Inflammatory macrophage treated with lipopolysaccharide for 4 hours (primary cell): ENCODE data around the gene THSD4.
A peak's percentile ranks its signal among the peaks of the same experiment; 100 is the strongest.

ENCODE experiments used
- DNase-seq: peaks from one replicate; pipeline ENCODE4 v3.0.0-alpha.2; 2020

THSD4 gene

DNA sequence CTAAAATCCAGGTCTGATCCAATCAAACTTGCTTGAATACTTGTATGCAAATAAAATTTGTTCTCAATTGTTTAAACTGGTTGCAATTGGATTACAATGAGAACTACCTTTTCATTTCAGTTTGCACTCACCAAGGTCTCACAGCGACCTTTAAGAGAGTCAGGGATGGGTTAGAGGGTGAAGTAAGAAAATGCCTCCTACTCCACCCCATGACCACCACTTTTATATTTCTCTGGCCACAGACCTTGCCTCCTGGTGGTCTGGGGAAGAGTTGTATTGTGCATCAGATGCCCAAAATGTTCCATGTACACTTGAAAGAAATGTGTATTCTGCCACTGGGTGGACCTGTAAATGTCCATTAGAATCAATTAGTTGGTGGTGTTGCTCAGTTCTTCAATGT lies 16.4 kb upstream of the THSD4 start:
- no peak for DNase-seq

DNA sequence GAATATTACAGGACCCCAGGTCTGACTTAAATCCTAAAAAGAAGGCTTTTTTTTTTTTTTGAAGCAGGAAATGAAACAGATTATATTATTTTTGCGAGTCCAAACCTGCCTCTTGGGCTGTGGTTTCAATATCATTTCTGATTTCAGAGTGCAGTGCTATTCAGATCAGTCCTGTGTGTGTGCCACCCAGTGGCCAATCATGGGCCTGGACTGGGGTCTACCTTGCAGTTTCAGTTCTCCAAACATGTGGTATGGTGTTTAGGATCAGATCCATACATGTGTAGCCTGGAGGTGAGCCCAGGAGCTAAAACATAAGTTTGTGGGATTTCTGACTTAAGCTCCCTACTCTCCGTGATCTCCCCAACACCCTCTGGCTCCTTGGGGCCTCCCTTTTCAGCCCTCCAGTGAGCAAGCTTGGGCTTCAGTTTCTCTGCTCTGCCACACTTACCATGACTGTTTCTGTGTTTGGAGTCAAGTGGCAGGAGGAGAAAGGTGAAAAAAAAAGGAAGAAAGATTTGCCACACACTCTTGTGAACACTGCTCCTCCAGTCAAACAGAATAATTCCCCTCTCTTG lies 12.1 kb upstream of the THSD4 start:
- DNase-seq, result no peak

DNA sequence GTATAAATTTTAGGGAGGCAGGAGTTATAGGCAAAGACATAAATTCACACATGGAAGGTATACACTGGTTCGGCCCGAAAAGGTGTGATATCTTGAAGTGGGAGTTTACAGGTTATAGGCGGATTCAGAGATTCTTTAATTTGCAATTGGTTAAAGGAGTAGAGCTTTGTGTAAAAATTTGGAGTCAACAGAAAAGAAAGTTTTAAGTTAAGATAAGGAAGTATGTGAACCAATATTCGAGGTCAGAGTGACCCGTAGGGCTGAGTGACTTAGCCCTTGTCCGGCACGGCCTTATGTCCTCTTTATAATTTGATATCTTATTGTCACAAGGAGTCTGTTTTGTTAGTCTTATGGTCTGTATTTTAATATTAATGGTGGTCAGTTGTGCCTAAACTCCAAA lies 10.6 kb upstream of the THSD4 start:
- DNase-seq, result no peak

- DNase-seq, result no peak
These were observed 9.8 kb upstream of the THSD4 start for GRCh38 chr15:71105444-71105843.

GRCh38 chr15:71106802-71107500 lies 8.3 kb upstream of the THSD4 start:
- peak; percentile 18 for DNase-seq

DNA sequence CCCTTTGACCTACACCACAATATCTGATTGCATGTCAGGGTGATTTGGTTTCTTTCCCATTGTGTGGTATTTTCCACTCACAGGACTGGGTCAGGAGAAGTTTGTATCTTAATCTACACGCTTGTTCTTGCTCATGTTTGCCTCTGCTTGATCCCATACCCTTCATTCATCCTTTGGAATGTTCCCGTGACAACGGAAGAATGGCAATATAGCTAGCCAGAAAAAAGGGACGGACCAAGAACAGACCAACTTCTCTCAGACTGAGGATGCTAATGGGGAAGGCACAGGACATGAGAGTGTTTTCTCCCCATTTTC lies 7.8 kb upstream of the THSD4 start:
- DNase-seq, result no peak

GRCh38 chr15:71109130-71109529 lies 6.1 kb upstream of the THSD4 start:
- no peak for DNase-seq

DNA sequence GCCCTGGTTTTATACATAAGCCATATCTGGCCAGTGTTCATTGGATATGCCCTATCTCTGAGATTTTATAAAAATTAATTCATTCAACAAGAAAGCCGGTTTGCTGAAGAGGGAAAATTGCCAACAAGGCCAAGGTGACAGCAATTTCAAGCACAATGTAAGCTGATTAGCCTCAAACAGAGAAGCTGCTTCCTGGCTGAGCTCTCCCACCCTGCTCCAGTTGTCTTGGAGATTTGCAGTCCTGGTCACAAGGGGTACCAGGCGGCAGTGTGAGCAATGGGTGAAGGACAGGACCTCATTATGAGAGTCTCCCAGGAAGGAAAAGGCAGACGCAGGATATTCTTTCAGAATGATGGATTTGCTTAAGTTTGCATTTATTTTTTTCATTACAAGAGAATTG lies 5.4 kb upstream of the THSD4 start:
- DNase-seq, result no peak

DNA sequence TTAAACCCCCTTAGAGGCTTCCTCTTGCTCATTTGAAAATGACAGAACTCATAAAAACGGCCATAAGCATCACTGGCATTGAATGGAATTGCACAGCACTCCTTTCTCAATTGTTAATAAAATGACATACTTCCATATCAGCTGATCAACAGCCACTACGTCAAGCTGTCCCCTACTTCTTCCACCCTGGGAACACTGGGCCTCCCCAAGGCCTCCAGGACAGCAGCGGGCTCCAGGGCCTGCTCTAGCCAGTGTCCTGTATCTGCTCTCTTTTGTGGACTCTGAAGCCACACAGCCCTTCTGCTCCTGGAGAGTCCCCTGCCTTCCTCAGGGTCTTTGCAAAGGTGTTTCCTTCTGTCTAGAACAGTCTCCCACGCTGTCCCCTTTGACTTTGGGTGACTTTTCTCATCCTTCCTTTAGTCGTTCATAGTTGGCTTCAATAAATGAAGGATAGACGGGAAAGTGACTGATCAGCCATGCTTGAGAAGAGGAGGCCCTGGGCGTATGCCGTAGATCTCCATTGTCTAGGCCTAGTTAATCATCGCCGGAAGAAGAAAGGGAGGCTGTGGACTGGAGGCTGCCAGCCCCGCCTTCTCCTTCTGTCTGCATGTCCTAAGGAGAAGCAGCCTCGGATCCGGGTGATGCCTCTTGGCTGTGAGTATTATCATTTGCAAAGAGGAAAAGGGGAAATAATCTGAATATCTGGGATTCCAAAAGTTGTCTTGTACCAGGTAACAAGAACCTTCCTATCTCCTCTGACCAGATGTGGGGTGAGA lies 4.7 kb upstream of the THSD4 start:
- DNase-seq, result no peak

DNA sequence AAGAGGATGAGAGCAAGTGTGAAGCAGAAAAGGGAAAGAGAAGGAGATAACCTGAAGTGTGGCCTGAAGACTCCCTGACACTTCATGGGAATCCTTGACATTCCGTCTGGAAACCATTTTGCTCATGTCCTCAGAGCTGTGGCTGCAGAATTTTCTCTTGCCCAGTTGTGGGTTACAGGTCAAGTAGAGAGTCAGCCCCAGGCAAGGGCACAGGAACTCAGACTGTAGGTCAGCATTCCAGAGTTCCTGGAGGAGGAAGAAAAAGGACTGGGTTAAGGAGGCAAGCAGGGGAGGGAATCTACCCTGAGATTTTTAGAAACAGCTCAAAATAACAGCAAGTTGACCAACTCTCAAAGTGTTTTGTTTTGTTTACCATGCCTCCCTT lies 4.1 kb upstream of the THSD4 start:
- no peak for DNase-seq

DNA sequence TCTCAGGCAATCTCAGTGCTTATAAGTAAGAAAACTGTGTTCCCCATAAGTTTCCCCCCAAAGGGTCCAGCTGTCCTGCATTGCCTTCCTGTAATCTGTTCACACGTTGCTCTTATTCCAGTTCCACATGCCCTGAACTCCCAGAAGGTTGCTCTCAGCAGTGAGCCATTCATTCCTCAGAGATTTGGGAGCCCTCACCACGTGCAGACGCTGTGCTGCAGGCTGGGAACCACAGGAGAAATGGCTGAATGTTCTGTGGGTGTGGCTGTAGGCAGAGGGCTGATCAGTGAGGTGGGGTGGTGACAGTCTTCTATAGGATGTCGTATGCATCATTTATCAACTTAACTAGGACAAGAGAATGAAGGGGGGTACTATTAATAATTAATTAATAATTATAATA lies 3.3 kb upstream of the THSD4 start:
- no peak for DNase-seq

DNA sequence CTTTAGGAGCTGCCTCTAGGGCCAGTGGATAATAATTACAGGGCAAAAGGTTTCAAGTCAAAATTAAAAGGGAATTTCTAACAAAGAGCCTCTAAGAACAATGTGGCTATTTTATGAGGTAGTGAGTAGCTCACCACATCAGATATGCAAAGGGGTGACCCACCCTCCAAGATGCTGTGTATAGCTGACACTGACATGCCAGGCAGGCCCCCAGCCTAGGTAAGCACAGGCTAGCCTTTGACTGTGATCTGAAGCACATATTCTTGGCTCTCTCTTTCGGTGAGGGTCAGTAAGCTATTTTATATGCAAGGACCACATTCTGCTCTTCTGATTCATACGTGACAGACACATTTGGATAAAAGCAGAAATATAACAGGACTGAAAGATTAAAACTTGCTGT lies 2.8 kb upstream of the THSD4 start:
- DNase-seq, result no peak

DNA sequence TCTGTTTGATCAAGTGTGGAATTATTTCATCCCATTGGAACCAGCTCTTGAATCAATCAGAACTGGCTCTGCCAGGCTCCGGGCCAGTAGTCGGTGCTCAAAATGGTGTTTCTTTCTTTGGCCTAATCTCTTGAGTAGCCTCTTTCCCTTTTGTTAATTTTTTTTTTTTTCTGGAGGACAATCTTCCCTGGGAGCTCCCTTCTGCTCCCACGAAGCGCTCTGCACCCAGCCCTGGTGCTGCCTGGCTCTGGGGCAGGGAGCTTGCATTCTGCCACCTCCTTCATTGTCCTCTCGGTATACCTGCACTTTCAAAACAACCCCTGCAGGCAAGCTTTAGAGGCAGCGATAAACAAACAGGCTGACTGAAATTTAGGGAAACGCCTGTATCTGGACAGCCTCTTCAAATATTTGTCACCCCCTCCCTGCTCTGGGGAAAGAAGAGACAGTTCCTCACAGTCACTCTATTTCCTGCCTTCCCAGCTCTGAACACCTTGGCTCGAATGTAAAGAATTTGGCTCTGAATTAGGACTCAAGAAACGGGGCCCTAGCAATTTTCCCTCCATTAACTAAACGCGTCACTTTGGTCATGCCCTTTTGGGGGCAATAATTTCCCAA lies 1.1 kb upstream of the THSD4 start:
- no peak for DNase-seq

GRCh38 chr15:71115567-71116351 lies 488 bp downstream of the THSD4 start:
- DNase-seq, result no peak

GRCh38 chr15:71116366-71116765 lies 1.1 kb downstream of the THSD4 start:
- DNase-seq, result no peak

DNA sequence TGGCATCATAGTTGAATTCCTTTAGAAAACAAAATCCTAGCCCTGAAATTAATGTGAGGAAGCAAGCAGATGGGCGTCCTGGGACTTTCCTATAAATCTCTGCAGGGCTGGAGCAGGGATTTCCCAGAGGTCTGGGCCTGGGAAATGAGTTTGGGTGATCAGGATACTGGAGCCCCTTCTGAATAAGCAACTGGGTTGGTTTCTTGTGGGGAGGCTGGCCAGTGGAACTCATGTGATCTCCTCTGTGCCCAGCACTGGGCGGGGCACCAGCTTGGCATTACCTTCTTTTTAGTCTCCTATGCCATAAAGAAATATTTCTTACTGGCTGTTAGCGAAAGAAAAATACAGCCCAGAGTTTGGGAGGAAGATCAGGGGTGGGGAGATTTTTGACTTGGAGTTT lies 1.7 kb downstream of the THSD4 start:
- no peak for DNase-seq

- no peak for DNase-seq
These were observed 2.5 kb downstream of the THSD4 start for GRCh38 chr15:71117714-71118305.

DNA sequence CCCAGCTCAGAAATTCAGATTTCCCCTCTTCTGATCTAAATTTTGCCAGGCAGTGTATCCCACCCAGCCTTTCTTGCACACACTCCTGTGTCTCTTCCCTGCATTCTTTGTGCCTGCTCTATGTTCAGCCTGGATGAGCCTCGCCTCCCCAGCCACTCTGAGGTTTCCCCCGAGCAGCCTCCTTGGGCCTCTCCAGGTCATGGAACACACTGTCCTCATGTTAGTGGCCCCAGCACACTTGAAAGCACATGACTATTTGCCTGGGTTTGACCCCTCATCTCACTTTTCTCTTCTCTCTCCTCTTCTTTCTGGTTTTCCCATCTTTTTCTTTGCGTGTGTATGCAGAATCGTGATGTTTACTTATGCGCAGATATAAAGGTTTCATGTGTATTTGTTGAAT lies 3.1 kb downstream of the THSD4 start:
- DNase-seq, result no peak

GRCh38 chr15:71118881-71119632 lies 3.8 kb downstream of the THSD4 start:
- DNase-seq, result no peak

- no peak for DNase-seq
These were observed 5.2 kb downstream of the THSD4 start for GRCh38 chr15:71120428-71120944.

GRCh38 chr15:71121442-71121841 lies 6.2 kb downstream of the THSD4 start:
- DNase-seq, result no peak
